Measurements from ENCODE around the gene GBA3. TPM values are rescaled to one million over a fixed set of nuclear protein-coding genes. Genes with fewer than 3 reads are reported as not detected.

The GBA3 gene
- total RNA-seq, 1 experiment from 2014 or later: not detected

DNA sequence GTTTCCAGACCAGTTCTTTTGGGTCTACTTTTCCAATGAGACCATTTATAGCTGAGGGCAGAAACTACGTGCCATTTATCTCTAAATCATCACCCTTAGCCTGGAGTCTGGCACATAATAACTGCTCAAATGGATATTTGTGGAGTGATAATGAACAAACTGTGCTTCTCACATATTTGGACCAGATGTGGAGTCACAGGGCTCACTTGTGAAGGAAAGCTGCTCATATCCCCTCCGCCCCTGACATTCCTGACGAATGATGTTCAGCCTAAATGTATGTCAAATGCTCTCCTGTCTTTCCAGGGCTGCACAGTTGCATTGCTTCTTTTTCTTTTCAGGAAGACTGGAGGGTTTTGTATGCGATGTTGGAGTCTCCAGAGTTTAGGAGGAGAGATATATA, 110.1 kb downstream of the GBA3 start:
- Histone ChIP-seq H3T11ph (ENCODE audit: low read length) (no peak overlapping the region), H4K91ac (ENCODE audit: insufficient read length, low read depth, low read length) (no peak overlapping the region), H3K4ac (ENCODE audit: low read depth, low read length) (no peak overlapping the region), H3K14ac (ENCODE audit: insufficient read depth, low read length) (no peak overlapping the region), H3K4me2 (ENCODE audit: insufficient read depth, insufficient read length, low read length) (no peak overlapping the region), H4K8ac (replicated peaks; ENCODE audit: insufficient read length, low read depth, low read length) (no peak overlapping the region), H3K23ac (ENCODE audit: insufficient read length, low read depth, low read length) (no peak overlapping the region), H3K27ac (ENCODE audit: insufficient read length, low read depth, low read length) (no peak overlapping the region), H2BK20ac (ENCODE audit: low read depth, low read length, poor library complexity, severe bottlenecking) (no peak overlapping the region), H3K56ac (ENCODE audit: insufficient read length, low read depth, low read length) (no peak overlapping the region), H2BK15ac (ENCODE audit: low read depth, low read length) (no peak overlapping the region), H2AK5ac (ENCODE audit: insufficient read length, low read length) (no peak overlapping the region), H3K79me1 (ENCODE audit: insufficient read depth, low read depth, low read length, poor library complexity, severe bottlenecking) (no peaks in the 10 kb centered on the region), H3K18ac (ENCODE audit: insufficient read length, low read depth, low read length) (no peak overlapping the region), H3K9ac (ENCODE audit: extremely low read depth, insufficient read length, low read length) (no peak overlapping the region), H2BK120ac (ENCODE audit: low read depth, low read length, poor library complexity, severe bottlenecking) (no peak overlapping the region), H2BK12ac (ENCODE audit: insufficient read length, low read depth, low read length) (no peak overlapping the region), H3K9me3 (ENCODE audit: control insufficient read depth, low read depth, low read length) (no peaks in the 10 kb centered on the region), H3K23me2 (ENCODE audit: insufficient read length, low read depth, low read length, poor library complexity, severe bottlenecking) (no peaks in the 10 kb centered on the region), H2AFZ (ENCODE audit: low read length) (no peak overlapping the region), H2BK5ac (ENCODE audit: insufficient read length, low read length) (no peak overlapping the region), H4K5ac (ENCODE audit: insufficient read length, low read depth, low read length) (no peak overlapping the region), H3K4me1 (ENCODE audit: insufficient read depth, low read length) (no peaks in the 10 kb centered on the region), H4K20me1 (ENCODE audit: control insufficient read depth, insufficient read depth, insufficient read length) (no peaks in the 10 kb centered on the region), H3K79me2 (ENCODE audit: insufficient read depth, low read length) (no peaks in the 10 kb centered on the region), H3K27me3 (ENCODE audit: insufficient read depth, low read length) (no peaks in the 10 kb centered on the region)
- Mint-ChIP-seq H3K36me3 (ENCODE audit: insufficient read depth in 1 of 3, low read depth in 3 of 3) (no peaks in the 10 kb centered on the region), H3K4me3 (no peak overlapping the region), H3K4me1 (no peaks in the 10 kb centered on the region), H3K27ac (no peak overlapping the region), H3K9me3 (no peaks in the 10 kb centered on the region), H3K27me3 (ENCODE audit: low read depth) (peaks cover 3% of the 10 kb centered on the region; the same call in 1 of the 2 replicates)
- no peak for TF ChIP-seq CTCF (conservative IDR thresholded peaks at IDR 0.05)
- DNase-seq: no peak
- WGBS (ENCODE audit: extremely low coverage, insufficient read length, low lambda C conversion rate): no CpG with 5 or more reads among the region's 4 CpGs
